ENCODE data around the gene GNA14.

DNA sequence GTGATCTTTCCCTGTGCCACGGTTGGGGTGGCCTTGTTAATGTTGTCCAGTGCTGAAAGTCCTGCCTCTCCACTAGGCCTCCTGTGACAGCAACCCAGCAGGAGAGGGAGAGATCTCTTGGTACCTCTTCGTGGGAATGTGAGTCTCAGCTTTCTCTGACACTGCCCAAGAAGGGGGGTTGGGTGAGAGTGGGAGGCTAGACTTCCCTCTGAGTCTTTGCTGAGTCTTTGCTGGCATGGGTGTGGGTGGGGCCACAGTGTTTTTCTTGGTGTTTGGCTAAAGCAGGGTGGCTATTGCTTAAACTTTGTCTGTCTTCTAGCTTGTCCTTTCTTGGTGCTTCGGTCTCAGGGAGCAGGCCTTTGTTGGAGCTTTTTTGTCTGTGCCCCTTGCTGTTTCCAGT, 145.6 kb downstream of the GNA14 start:
- TF ChIP-seq, protein P1, sequence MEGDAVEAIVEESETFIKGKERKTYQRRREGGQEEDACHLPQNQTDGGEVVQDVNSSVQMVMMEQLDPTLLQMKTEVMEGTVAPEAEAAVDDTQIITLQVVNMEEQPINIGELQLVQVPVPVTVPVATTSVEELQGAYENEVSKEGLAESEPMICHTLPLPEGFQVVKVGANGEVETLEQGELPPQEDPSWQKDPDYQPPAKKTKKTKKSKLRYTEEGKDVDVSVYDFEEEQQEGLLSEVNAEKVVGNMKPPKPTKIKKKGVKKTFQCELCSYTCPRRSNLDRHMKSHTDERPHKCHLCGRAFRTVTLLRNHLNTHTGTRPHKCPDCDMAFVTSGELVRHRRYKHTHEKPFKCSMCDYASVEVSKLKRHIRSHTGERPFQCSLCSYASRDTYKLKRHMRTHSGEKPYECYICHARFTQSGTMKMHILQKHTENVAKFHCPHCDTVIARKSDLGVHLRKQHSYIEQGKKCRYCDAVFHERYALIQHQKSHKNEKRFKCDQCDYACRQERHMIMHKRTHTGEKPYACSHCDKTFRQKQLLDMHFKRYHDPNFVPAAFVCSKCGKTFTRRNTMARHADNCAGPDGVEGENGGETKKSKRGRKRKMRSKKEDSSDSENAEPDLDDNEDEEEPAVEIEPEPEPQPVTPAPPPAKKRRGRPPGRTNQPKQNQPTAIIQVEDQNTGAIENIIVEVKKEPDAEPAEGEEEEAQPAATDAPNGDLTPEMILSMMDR (IDR thresholded peaks at IDR 0.05): no peak
- no peak for TF ChIP-seq POLR2A (IDR thresholded peaks at IDR 0.05)
